Upper lobe of left lung (tissue), 4 donors: Measurements from ENCODE around the gene CPNE4.

ENCODE experiments used
- EP300 ChIP-seq, 4 donors: sonication (generic); formaldehyde crosslinking; IDR thresholded peaks; one replicate each; pipeline ENCODE4 v1.5.1; 2017; ENCODE audit warnings: antibody characterized with exemption in 4 of 4, control low read depth in 2 of 4
- TF ChIP-seq, protein P1 (sequence below), 6 experiments: fragments of 450-650 bp in 4 of 6; fragments of 200-600 bp in 2 of 6; sonication (generic) in 2 of 6; IDR thresholded peaks; one replicate each; pipeline ENCODE4 v1.5.1; 2016 to 2019; ENCODE audit warnings: antibody characterized with exemption in 6 of 6

DNA sequence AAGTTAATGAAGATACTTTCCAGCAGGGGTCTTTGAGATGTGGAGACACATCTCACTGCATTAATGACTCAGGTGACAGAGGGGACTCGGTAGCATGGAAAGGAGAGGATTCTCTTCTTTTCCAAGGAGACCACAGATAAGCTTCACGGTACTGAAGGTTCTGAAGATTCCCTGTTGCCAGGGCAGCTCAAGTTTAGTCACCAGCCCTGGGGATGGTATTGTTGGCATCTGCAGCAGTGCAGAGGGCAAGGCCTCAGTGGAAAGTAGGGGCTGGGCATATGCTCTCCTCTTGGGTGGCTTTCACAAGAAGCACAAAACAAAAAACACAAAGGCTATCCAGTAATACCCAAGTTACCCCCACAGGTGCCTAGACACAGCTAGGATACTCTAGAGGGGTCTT, 494.0 kb downstream of the CPNE4 start:
- TF ChIP-seq, protein P1, sequence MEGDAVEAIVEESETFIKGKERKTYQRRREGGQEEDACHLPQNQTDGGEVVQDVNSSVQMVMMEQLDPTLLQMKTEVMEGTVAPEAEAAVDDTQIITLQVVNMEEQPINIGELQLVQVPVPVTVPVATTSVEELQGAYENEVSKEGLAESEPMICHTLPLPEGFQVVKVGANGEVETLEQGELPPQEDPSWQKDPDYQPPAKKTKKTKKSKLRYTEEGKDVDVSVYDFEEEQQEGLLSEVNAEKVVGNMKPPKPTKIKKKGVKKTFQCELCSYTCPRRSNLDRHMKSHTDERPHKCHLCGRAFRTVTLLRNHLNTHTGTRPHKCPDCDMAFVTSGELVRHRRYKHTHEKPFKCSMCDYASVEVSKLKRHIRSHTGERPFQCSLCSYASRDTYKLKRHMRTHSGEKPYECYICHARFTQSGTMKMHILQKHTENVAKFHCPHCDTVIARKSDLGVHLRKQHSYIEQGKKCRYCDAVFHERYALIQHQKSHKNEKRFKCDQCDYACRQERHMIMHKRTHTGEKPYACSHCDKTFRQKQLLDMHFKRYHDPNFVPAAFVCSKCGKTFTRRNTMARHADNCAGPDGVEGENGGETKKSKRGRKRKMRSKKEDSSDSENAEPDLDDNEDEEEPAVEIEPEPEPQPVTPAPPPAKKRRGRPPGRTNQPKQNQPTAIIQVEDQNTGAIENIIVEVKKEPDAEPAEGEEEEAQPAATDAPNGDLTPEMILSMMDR (IDR thresholded peaks at IDR 0.05), result no peak
- TF ChIP-seq EP300 (IDR thresholded peaks at IDR 0.05), result no peak
